ENCODE measurements around the gene BAZ1A.
A peak's percentile ranks its signal among the peaks of the same experiment; 100 is the strongest.

The BAZ1A gene

DNA sequence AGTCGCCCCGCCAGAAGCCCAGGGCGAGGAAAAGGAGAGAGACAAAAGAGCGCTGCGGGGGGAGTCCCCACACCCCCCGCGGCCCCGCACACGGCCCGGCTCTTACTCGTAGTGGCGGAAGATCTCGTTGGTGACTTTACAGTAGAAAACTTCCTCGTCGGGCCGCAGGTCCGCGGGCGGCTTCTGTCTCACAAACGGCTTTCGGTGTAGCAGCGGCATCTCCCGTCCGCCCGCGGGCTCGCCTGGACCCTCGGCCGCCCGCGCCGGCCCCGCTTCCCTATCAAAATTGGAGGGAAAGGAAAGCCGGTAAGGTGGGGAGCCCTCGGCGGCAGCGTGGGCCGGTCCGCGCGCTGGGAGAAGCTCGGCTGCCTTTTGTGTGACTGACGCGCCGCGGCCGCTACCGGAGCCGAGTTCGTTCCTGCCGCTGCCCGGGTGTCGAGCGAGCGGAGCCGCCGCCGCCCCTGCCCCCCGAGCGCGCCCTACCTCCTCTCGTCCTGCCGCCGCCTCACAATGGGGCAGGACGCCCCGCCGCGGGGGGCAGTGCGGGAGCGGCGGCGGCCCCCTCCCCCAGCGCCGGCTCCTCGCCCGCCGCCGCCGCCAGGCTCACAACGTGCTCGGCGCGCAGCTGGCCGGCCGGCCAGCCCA lies 652 bp downstream of the BAZ1A start:
- Mint-ChIP-seq H3K4me1 (ENCODE audit: low read depth in 2 of 2) (peaks cover 16 to 41% of the 10 kb centered on the region in 2 donors), H3K36me3 (ENCODE audit: insufficient read depth) (peaks cover 40% of the 10 kb centered on the region)

DNA sequence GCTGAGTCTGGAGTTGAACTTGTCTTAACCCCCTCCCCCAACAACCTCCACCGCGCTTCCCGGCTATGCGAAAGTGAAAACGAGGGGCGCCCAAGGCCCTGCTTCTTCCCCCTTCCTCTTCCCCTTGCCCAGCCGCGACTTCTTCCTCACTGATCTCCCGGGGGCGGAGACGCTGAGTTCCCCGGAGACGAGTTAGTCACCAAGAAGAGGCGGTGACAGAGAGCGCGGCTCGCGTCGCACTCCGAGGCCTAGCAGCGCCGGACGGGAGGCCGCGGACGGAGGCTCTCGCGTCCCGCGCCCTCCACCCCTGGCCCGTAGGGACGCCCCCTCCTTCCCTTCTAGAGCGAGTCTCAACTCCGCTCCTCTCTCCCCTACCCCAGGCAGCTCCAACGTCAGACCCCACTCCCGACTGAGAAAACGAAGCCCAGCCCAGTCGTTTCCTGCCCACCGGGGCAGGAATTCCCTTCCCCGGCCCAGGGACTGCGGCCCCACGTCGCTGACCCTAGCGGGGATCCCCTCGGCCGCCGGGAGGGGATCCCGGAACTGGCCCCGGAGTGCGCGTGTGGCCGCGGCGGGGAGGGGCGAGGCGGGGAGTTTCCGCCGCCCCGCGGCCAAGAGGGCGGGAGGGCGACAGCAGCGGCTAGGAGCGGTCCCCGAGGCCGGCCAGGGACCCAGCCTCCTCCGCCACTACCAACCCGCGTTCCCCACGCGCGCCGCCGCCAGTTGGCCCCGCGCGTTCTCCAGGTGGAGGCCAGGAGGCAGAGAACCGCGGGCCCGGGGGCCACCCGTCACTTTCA lies 1.4 kb downstream of the BAZ1A start:
- ATAC-seq (replicated peaks), result peak; percentile 63
- H3K4me1 Mint-ChIP-seq (ENCODE audit: low read depth in 2 of 2), result peaks cover 18 to 45% of the 10 kb centered on the region in 2 donors
- peak overlapping the region; percentile 99 to 100 for H3K27ac Mint-ChIP-seq
- peak; percentile 70 to 77 (median 71) for DNase-seq
- H3K4me3 Mint-ChIP-seq, result peak overlapping the region; percentile 92 to 100
- H3K36me3 Mint-ChIP-seq (ENCODE audit: insufficient read depth), result peaks cover 42% of the 10 kb centered on the region
- H3K9me3 Mint-ChIP-seq, result no peaks in the 10 kb centered on the region
- no peaks in the 10 kb centered on the region for H3K27me3 Mint-ChIP-seq

More for the DNA sequence above, 652 bp downstream of the BAZ1A start:
- peak; percentile 55 for ATAC-seq (replicated peaks)
- peak overlapping the region; percentile 100 for H3K4me3 Mint-ChIP-seq
- peak in 2 of 3 experiments; percentile 59 to 63 for DNase-seq
- H3K27ac Mint-ChIP-seq, result peak overlapping the region; percentile 99 to 100
- no peaks in the 10 kb centered on the region for H3K9me3 Mint-ChIP-seq
- no peaks in the 10 kb centered on the region for H3K27me3 Mint-ChIP-seq

DNA sequence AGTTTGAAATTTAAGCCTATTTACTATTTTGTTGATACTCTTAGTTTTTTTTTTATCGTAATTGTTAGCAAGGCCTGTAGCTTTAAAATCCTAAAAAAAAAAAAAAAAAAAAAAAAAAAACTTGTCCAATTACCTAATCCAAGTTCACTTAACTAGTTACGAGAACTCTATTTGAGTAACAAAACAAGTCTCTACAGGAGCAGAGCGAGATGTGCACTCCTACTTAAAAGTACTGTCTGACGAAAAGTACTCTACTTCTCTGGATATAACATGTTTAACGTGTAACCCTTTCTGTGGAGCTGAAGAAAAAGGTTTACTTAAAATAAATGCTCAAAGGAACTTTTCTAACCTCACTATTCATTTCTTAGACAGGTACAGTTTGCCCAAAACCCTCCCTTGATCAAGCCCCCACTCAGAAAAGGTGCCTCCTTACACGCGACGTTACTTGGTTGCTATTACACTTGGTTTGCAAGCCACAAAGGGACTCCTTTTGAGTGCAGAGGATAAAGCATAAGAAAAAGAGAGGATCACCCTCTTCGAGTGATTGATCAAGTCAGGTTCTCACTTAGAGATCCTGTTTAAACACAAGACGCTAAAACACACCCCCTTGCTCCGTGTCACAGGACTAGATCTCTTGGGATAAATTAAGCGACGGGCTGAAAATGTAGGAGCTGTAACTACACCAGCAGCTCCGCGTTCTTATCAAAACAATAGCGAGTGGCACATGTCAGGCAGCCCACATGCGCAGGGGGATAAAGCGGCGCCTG lies 2.2 kb downstream of the BAZ1A start:
- Mint-ChIP-seq H3K4me3 (peak overlapping the region; percentile 92 to 100), H3K27me3 (no peaks in the 10 kb centered on the region), H3K36me3 (ENCODE audit: insufficient read depth) (peaks cover 46% of the 10 kb centered on the region), H3K9me3 (no peaks in the 10 kb centered on the region), H3K27ac (peak overlapping the region; percentile 99 to 100), H3K4me1 (ENCODE audit: low read depth in 2 of 2) (peaks cover 25 to 52% of the 10 kb centered on the region in 2 donors)
- ATAC-seq (replicated peaks) (peak; percentile 2), DNase-seq (no peak)

DNA sequence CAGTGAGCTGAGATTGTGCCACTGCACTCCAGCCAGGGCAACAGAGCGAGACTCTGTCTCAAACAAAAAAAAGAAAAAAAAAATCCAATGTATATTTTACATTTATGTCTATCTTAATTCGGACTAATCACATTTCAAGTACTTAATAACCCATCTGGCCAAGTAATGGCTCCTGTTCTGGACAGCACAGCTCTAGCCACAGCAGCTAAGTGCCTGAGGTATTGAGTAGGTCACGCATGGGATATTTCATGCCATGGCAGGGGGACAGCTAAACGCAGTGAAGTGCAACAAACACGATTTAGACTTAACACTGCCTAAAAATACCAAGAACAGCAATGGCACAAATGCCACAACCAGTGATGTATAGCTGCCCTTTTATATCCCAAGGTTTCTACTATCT lies 8.0 kb downstream of the BAZ1A start:
- H3K9me3 Mint-ChIP-seq, result no peaks in the 10 kb centered on the region
- ATAC-seq (replicated peaks) (no peak), DNase-seq (no peak)
- peaks cover 28 to 47% of the 10 kb centered on the region in 2 donors for H3K4me1 Mint-ChIP-seq (ENCODE audit: low read depth in 2 of 2)
- H3K4me3 Mint-ChIP-seq, result no peak overlapping the region
- H3K36me3 Mint-ChIP-seq (ENCODE audit: insufficient read depth), result peaks cover 38% of the 10 kb centered on the region
- no peaks in the 10 kb centered on the region for H3K27me3 Mint-ChIP-seq
- no peak overlapping the region for H3K27ac Mint-ChIP-seq

DNA sequence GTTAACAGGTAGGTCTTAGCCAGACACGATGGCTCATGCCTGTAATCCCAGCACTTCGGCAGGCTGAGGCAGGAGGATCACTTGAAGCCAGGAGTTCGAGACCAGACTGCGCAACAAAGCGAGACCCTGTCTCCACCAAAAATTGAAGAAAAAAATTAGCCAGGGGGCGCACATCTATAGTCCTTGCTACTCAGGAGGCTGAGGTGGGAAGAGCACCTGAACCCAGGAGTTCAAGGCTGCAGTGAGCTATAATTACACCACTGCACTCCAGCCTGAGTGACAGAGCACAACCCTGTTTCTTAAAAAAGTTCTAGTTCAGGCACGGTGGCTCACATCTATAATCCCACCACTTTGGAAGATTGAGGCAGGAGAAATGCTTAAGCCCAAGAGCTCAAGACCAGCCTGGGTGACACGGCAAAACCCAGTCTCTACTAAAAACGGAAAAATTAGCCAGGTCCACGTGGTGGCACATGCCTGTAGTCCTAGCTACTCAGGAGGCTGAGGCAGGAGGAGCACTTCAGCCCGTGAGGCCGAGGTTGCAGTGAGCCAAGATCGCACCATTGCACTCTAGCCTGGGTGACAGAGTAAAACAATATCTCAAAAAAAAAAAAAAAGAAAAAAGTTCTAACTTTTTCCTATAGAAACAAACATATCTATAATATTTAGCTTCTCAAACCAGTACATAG lies 9.1 kb downstream of the BAZ1A start:
- H3K4me3 Mint-ChIP-seq, result peak overlapping the region in 1 of 2 donors; percentile 7
- H3K36me3 Mint-ChIP-seq (ENCODE audit: insufficient read depth), result peaks cover 37% of the 10 kb centered on the region
- DNase-seq (no peak), ATAC-seq (replicated peaks) (no peak)
- H3K9me3 Mint-ChIP-seq, result no peaks in the 10 kb centered on the region
- peaks cover 27 to 37% of the 10 kb centered on the region in 2 donors for H3K4me1 Mint-ChIP-seq (ENCODE audit: low read depth in 2 of 2)
- no peaks in the 10 kb centered on the region for H3K27me3 Mint-ChIP-seq
- H3K27ac Mint-ChIP-seq, result no peak overlapping the region

DNA sequence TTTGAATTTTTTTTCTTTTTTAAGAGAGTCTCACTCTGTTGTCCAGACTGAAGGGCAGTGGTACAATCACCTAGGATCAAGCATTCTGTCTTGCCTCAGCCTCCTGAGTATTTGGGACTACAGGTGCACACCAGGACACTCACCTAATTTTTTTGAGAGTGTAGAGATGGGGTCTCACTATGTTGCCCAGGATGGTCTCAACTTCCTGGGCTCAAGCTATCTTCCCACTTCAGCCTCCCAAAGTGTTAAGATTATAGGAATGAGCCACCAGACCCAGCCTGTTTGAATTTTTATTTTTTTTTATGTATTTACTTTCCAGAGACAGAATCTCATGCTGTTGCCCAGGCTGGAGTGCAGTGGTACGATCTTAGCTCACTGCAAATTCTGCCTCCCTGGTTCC lies 11.3 kb downstream of the BAZ1A start:
- Mint-ChIP-seq H3K4me3 (no peak overlapping the region), H3K9me3 (no peaks in the 10 kb centered on the region), H3K27me3 (no peaks in the 10 kb centered on the region), H3K4me1 (ENCODE audit: low read depth in 2 of 2) (peaks cover 19 to 26% of the 10 kb centered on the region in 2 donors), H3K27ac (no peak overlapping the region), H3K36me3 (ENCODE audit: insufficient read depth) (peaks cover 55% of the 10 kb centered on the region)
- ATAC-seq (replicated peaks) (no peak), DNase-seq (no peak)

DNA sequence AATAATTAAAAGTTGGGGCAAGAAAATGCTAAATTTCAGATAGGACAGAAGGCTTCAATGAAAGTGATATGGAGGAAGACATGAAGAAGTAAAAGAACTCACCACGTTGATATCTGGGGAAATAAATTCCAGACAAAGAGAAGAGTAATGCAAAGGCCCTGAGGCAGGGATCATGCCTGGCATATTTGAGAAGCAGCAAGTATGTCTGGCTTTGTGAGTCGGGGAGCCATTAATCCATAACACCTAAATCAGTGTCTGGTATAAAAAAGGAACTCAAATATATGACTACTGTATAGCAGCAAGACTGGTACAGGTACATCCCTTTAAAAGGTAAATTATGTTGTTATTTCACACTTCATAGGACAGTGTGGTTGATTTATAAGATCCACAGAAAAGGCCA lies 16.4 kb downstream of the BAZ1A start:
- Mint-ChIP-seq H3K4me1 (ENCODE audit: low read depth in 2 of 2) (peaks cover 21 to 33% of the 10 kb centered on the region in 2 donors), H3K4me3 (no peak overlapping the region), H3K27me3 (no peaks in the 10 kb centered on the region), H3K27ac (peak overlapping the region in 1 of 2 donors; percentile 81), H3K36me3 (ENCODE audit: insufficient read depth) (peaks cover 52% of the 10 kb centered on the region), H3K9me3 (peaks cover 3 to 8% of the 10 kb centered on the region in 2 donors)
- ATAC-seq (replicated peaks) (no peak), DNase-seq (no peak)

DNA sequence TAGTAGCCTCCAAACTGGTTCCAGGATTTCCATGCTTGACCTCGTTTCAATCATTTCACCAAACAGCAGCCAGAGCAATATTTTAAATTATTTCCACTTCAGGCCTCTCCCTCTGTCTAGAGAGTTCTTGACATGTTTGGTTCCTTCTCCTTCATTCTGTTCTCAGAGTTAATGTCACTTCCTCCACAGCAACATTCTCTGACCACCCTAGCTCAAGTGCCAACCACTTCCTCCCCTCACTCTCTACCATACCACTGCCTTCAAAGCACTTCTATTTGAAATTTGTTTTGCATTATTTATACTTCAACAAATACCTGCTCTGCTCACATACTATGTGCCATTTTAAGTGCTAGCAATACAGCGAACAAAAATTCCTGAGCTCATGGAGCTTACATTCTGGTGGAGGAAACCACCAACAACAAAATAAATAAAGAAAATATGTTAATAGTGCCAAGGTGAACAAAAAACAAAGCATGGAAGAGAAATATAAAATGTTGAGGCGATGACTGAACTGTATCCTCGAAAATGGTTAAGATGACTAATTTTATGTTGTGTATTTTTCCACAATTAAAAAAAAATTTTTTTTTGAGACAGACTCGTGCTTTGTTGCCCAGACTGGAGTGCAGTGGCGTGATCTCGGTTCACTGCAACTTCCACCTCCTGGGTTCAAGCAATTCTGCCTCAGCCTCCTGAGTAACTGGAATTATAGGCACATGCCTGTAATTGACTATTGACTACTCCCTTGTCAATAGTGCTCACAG lies 17.3 kb downstream of the BAZ1A start:
- H3K4me3 Mint-ChIP-seq, result peak overlapping the region; percentile 62 to 63
- peaks cover 54% of the 10 kb centered on the region for H3K36me3 Mint-ChIP-seq (ENCODE audit: insufficient read depth)
- H3K9me3 Mint-ChIP-seq, result peaks cover 3 to 8% of the 10 kb centered on the region in 2 donors
- peaks cover 21 to 42% of the 10 kb centered on the region in 2 donors for H3K4me1 Mint-ChIP-seq (ENCODE audit: low read depth in 2 of 2)
- peak overlapping the region; percentile 72 to 81 for H3K27ac Mint-ChIP-seq
- ATAC-seq (replicated peaks) (peak; percentile 88), DNase-seq (peak in 2 of 3 experiments; percentile 19 to 26)
- H3K27me3 Mint-ChIP-seq, result no peaks in the 10 kb centered on the region

DNA sequence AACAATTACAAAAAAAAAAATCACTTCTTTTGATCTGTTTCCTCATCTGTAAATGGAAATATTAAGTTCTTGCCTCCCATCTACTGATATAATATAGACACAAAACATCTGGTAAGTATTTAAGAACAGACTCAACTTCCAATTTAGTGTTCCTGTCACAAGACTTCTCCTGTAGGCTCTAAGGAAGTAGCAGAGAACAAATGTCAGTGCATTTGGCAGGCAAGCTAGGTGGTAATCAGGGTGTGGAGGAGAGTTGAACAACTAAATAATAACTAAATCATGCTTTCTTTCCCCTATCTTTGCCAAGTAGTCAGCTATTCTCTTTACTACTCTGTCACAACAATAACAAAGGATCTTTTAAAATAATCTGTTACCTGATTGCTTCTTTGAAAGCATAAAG lies 22.1 kb downstream of the BAZ1A start:
- Mint-ChIP-seq H3K27me3 (no peaks in the 10 kb centered on the region), H3K36me3 (ENCODE audit: insufficient read depth) (peaks cover 45% of the 10 kb centered on the region), H3K4me3 (no peak overlapping the region), H3K27ac (peak overlapping the region in 1 of 2 donors; percentile 73), H3K4me1 (ENCODE audit: low read depth in 2 of 2) (peaks cover 21 to 44% of the 10 kb centered on the region in 2 donors), H3K9me3 (peaks cover 3 to 8% of the 10 kb centered on the region in 2 donors)
- no peak for DNase-seq
- ATAC-seq (replicated peaks), result no peak

DNA sequence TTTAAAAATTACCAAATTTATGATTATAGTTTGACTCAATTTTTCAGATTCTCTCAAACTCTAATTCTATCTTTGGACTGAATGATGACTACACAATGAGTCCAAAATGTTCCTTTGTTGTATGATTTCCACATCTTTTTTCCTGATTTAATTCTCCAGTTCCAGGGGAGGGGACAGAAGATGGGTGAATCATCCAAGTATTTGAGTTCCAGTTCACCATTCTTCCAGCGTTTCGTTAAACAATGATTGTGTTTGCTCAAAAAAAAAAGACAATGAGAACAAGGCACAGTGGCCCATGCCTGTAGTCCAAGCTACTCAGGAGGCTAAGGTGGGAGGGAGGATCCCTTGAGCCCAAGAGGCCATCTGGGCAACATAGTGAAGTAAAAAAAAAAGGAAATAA lies 23.8 kb downstream of the BAZ1A start:
- Mint-ChIP-seq H3K9me3 (no peaks in the 10 kb centered on the region), H3K27ac (no peak overlapping the region), H3K27me3 (no peaks in the 10 kb centered on the region), H3K4me3 (no peak overlapping the region), H3K36me3 (ENCODE audit: insufficient read depth) (peaks cover 41% of the 10 kb centered on the region), H3K4me1 (ENCODE audit: low read depth in 2 of 2) (peaks cover 9 to 32% of the 10 kb centered on the region in 2 donors)
- DNase-seq, result no peak
- no peak for ATAC-seq (replicated peaks)

DNA sequence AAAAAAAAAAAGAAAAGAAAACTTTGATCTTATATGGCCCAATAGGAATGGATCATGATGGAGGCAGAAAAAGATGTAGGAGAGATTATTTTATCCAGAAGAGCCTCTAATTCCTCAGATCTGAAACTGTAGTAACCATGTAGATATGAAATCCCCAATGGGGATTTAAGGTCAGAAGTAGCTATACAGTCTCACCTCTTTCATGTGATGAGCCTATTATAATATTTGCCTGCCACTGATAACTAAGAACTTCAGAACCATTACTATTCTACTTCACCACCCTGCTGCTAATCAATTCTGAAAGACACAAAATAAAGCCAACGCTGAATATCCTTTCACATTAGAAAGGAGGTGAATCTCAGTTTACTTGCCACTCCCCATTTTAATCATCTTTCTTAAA lies 29.3 kb downstream of the BAZ1A start:
- no peak overlapping the region for H3K27ac Mint-ChIP-seq
- H3K27me3 Mint-ChIP-seq, result no peaks in the 10 kb centered on the region
- H3K36me3 Mint-ChIP-seq (ENCODE audit: insufficient read depth), result peaks cover 32% of the 10 kb centered on the region
- H3K4me3 Mint-ChIP-seq, result no peak overlapping the region
- peaks cover 10 to 29% of the 10 kb centered on the region in 2 donors for H3K4me1 Mint-ChIP-seq (ENCODE audit: low read depth in 2 of 2)
- DNase-seq, result no peak
- ATAC-seq (replicated peaks), result no peak
- H3K9me3 Mint-ChIP-seq, result no peaks in the 10 kb centered on the region

DNA sequence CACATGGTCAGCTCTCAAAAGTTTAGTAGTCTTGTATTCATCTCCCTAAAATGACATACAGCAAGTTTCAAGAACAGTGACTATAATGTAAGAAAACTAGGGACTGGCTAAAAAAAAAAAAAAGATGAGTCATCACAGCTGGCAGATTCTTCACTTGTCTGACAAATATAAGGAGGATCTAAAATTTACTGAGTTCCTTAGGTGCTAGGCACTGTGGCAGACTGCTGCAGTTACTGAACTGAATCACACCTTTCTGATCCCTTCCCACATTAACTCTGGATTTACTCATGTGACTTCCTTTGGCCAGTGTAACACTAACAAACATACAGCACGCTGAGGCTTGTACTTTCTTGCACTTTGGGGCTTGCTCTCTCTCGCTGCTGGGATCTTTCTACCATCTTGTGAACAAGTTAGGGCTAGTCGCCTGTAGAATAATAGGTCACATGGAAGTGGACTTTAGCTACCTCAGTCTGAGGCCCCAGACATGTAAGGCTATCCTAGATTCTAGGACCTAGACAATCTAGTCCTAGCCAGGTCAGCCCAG lies 32.1 kb downstream of the BAZ1A start:
- peaks cover 29% of the 10 kb centered on the region for H3K36me3 Mint-ChIP-seq (ENCODE audit: insufficient read depth)
- no peaks in the 10 kb centered on the region for H3K9me3 Mint-ChIP-seq
- H3K27ac Mint-ChIP-seq, result peak overlapping the region; percentile 2 to 50
- DNase-seq (no peak), ATAC-seq (replicated peaks) (peak; percentile 55)
- no peaks in the 10 kb centered on the region for H3K27me3 Mint-ChIP-seq
- H3K4me1 Mint-ChIP-seq (ENCODE audit: low read depth in 2 of 2), result peaks cover 10 to 26% of the 10 kb centered on the region in 2 donors
- no peak overlapping the region for H3K4me3 Mint-ChIP-seq

Measured in effector memory CD8-positive, alpha-beta T cell (primary cell).